Muscle of leg (tissue), 11 donors: ENCODE measurements around the gene ANKRD34B. TPM values are rescaled to one million over a fixed set of nuclear protein-coding genes. Genes with fewer than 3 reads are reported as not detected.

ENCODE experiments used
- DNase-seq: peaks from one replicate; pipeline ENCODE4 v3.0.0; 2013
- H3K27ac ChIP-seq: one replicate; pipeline ENCODE4 v1.5.1; 2013; ENCODE audit warnings: mild to moderate bottlenecking, low read length, control low read depth
- H3K27me3 ChIP-seq: one replicate; pipeline ENCODE4 v1.6.1; 2013; ENCODE audit warnings: low read length; ENCODE audit not compliant: control insufficient read depth, insufficient read depth
- H3K36me3 ChIP-seq: one replicate; pipeline ENCODE4 v1.6.1; 2013; ENCODE audit warnings: low read length; ENCODE audit not compliant: control insufficient read depth, insufficient read depth
- H3K4me1 ChIP-seq: one replicate; pipeline ENCODE4 v1.6.1; 2013; ENCODE audit warnings: low read length; ENCODE audit not compliant: control insufficient read depth, insufficient read depth
- H3K4me3 ChIP-seq: one replicate; pipeline ENCODE4 v1.5.1; 2013; ENCODE audit warnings: low read length, control low read depth
- H3K9me3 ChIP-seq: replicated peaks from 2 replicates; pipeline ENCODE4 v1.6.1; 2013; ENCODE audit warnings: low read depth, low read length; ENCODE audit not compliant: control insufficient read depth
- WGBS: methylation state at CpG from one replicate; pipeline ENCODE4 v1.1.5; 2013; ENCODE audit warnings: missing lambda C conversion rate; ENCODE audit not compliant: insufficient coverage; 5-methylcytosine and 5-hydroxymethylcytosine counted together
- polyA plus RNA-seq, 8 donors: library from polyadenylated mRNA; unstranded; fragments of 120-200 nt; gene quantifications; one replicate each; pipeline versions ENCODE4 v1.2.1 to v1.2.3, GENCODE V29; 2013; ENCODE audit warnings: inconsistent platforms in 1 of 8, low replicate concordance in 1 of 8; ENCODE audit not compliant: insufficient read length in 8 of 8, insufficient read depth in 1 of 8
- total RNA-seq: library from RNA; stranded (reverse); fragments of 120-200 nt; gene quantifications from one replicate; pipeline ENCODE4 v1.2.4, GENCODE V29; 2013

Gene ANKRD34B
- total and polyA plus RNA-seq, 9 donors = 0.13 to 0.68 (median 0.25) TPM; not detected in 1

GRCh38 chr5:80516826-80517225 lies 53.3 kb downstream of the ANKRD34B start:
- no CpG with 5 or more reads among the region's 4 CpGs for WGBS
- no peak overlapping the region for H3K4me3 ChIP-seq
- H3K4me1 ChIP-seq = no peaks in the 10 kb centered on the region
- DNase-seq = peak; percentile 62
- H3K27me3 ChIP-seq = no peaks in the 10 kb centered on the region
- no peaks in the 10 kb centered on the region for H3K9me3 ChIP-seq
- H3K36me3 ChIP-seq = no peaks in the 10 kb centered on the region
- H3K27ac ChIP-seq = peak overlapping the region; percentile 7

- no peaks in the 10 kb centered on the region for H3K27me3 ChIP-seq
- no peak overlapping the region for H3K4me3 ChIP-seq
- H3K9me3 ChIP-seq = no peaks in the 10 kb centered on the region
- H3K27ac ChIP-seq = no peak overlapping the region
- H3K4me1 ChIP-seq = no peaks in the 10 kb centered on the region
- DNase-seq = peak; percentile 60
- H3K36me3 ChIP-seq = no peaks in the 10 kb centered on the region
- WGBS = no CpG with 5 or more reads among the region's 4 CpGs
These were observed 60.7 kb downstream of the ANKRD34B start for GRCh38 chr5:80509362-80509761.

GRCh38 chr5:80508844-80509243 lies 61.2 kb downstream of the ANKRD34B start:
- WGBS = 100% methylated on average over 4 of the region's 6 CpGs
- Histone ChIP-seq H3K4me1 (no peaks in the 10 kb centered on the region), H3K27me3 (no peaks in the 10 kb centered on the region), H3K27ac (no peak overlapping the region), H3K4me3 (no peak overlapping the region), H3K9me3 (no peaks in the 10 kb centered on the region), H3K36me3 (no peaks in the 10 kb centered on the region)
- no peak for DNase-seq

- Histone ChIP-seq H3K27ac (no peak overlapping the region), H3K27me3 (no peaks in the 10 kb centered on the region), H3K9me3 (no peaks in the 10 kb centered on the region), H3K4me3 (no peak overlapping the region), H3K36me3 (no peaks in the 10 kb centered on the region), H3K4me1 (no peaks in the 10 kb centered on the region)
- 73% methylated on average over 1 of the region's 3 CpGs for WGBS
- DNase-seq = no peak
These were observed 62.4 kb downstream of the ANKRD34B start for GRCh38 chr5:80507663-80508062.

Other genes with a start within 250 kb of the ANKRD34B start
- gene ZFYVE16, start 162.2 kb downstream of the ANKRD34B start, total RNA-seq = 50.8 TPM
- 10 to 100 TPM; 31.2 to 67.8 (median 48.8) TPM for gene ZFYVE16, start 162.2 kb downstream of the ANKRD34B start, polyA plus RNA-seq
- gene FAM151B, start 82.2 kb downstream of the ANKRD34B start, total RNA-seq = 5.7 TPM
- gene FAM151B, start 82.2 kb downstream of the ANKRD34B start, polyA plus RNA-seq = 1 to 10 TPM; 1.9 to 5.5 (median 3.9) TPM
- gene MSH3, start 84.4 kb upstream of the ANKRD34B start, total RNA-seq = 13.3 TPM
- 10 to 100 TPM in 3 of 8 donors, 1 to 10 TPM in 5; 7.2 to 11.3 (median 9.3) TPM for gene MSH3, start 84.4 kb upstream of the ANKRD34B start, polyA plus RNA-seq
- gene DHFR, start 84.7 kb upstream of the ANKRD34B start, total RNA-seq = 28.0 TPM
- 10 to 100 TPM; 28.1 to 52.0 (median 37.7) TPM for gene DHFR, start 84.7 kb upstream of the ANKRD34B start, polyA plus RNA-seq